ENCODE measurements around the gene ZHX3. TPM values are rescaled to one million over a fixed set of nuclear protein-coding genes. Genes with fewer than 3 reads are reported as not detected.

The ZHX3 gene, protein sequence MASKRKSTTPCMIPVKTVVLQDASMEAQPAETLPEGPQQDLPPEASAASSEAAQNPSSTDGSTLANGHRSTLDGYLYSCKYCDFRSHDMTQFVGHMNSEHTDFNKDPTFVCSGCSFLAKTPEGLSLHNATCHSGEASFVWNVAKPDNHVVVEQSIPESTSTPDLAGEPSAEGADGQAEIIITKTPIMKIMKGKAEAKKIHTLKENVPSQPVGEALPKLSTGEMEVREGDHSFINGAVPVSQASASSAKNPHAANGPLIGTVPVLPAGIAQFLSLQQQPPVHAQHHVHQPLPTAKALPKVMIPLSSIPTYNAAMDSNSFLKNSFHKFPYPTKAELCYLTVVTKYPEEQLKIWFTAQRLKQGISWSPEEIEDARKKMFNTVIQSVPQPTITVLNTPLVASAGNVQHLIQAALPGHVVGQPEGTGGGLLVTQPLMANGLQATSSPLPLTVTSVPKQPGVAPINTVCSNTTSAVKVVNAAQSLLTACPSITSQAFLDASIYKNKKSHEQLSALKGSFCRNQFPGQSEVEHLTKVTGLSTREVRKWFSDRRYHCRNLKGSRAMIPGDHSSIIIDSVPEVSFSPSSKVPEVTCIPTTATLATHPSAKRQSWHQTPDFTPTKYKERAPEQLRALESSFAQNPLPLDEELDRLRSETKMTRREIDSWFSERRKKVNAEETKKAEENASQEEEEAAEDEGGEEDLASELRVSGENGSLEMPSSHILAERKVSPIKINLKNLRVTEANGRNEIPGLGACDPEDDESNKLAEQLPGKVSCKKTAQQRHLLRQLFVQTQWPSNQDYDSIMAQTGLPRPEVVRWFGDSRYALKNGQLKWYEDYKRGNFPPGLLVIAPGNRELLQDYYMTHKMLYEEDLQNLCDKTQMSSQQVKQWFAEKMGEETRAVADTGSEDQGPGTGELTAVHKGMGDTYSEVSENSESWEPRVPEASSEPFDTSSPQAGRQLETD
- total RNA-seq = 10 to 100 TPM in 2 of 3 donors, 1 to 10 TPM in 1; 9.0 to 11.8 (median 10.3) TPM
- total RNA-seq (2013) = 5.7 TPM

DNA sequence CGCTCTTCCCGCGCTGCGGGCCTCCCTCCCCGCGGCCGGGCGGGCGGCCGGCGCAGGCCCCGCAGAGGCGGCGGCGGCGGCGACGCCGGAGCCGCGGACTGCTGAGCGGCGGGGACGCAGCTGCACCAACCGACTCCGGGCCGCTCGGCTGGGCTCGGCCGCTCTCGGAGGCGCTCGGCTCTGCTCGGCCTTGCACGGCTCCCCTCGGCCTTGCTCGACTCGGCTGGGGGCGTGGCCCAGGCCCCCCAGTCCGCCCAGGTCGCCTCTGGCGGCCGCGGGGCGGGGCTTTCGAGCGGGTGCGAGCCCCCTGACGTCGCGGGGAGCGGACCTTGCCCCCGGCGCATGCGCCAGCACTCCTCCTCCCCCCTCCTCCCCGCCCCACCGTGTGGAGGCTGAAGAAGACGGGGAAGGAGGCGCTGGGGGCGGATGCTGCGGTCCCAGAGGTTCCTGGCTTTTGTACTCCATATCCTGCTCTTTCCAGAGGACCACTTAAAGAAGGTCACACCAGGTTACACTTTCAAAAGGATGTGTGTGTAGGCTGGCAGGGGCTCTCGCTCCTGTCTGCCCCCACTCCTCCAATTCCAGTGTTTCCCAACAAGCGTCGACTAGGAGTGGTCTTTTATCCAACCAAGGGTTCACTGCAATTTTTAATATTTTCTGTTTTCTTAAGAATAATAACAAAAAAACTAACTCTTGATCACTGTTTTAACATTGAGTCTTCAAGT is at the start of gene ZHX3:
TSS of gene ZHX3 (minus strand) at position 186 of the 725 bp plus-strand sequence. CDS start 112,815 bp downstream, outside the sequence.
- ATAC-seq = peak; percentile 96 to 100 (median 96)
- H3K27me3 ChIP-seq (ENCODE audit: control insufficient read depth, insufficient read depth, low read length) = no peaks in the 10 kb centered on the region
- TF ChIP-seq, protein P1, sequence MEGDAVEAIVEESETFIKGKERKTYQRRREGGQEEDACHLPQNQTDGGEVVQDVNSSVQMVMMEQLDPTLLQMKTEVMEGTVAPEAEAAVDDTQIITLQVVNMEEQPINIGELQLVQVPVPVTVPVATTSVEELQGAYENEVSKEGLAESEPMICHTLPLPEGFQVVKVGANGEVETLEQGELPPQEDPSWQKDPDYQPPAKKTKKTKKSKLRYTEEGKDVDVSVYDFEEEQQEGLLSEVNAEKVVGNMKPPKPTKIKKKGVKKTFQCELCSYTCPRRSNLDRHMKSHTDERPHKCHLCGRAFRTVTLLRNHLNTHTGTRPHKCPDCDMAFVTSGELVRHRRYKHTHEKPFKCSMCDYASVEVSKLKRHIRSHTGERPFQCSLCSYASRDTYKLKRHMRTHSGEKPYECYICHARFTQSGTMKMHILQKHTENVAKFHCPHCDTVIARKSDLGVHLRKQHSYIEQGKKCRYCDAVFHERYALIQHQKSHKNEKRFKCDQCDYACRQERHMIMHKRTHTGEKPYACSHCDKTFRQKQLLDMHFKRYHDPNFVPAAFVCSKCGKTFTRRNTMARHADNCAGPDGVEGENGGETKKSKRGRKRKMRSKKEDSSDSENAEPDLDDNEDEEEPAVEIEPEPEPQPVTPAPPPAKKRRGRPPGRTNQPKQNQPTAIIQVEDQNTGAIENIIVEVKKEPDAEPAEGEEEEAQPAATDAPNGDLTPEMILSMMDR (IDR thresholded peaks at IDR 0.05) = no peak
- H3K9me3 ChIP-seq (ENCODE audit: control insufficient read depth, insufficient read depth, low read length) = no peaks in the 10 kb centered on the region
- WGBS (ENCODE audit: insufficient coverage) = under 1% methylated on average over 57 of the region's 64 CpGs
- Mint-ChIP-seq H3K4me3 (peak within 1 kb of the TSS; percentile 87), H3K4me1 (peaks cover 13 to 19% of the 10 kb centered on the region in 2 donors), H3K27me3 (ENCODE audit: low read depth in 2 of 2) (peaks cover 0 to 3% of the 10 kb centered on the region in 2 donors), H3K9me3 (no peaks in the 10 kb centered on the region), H3K27ac (peak within 1 kb of the TSS; percentile 70 to 85), H3K36me3 (no peaks in the 10 kb centered on the region)
- H3K36me3 ChIP-seq (ENCODE audit: control insufficient read depth, insufficient read depth, low read length) = no peaks in the 10 kb centered on the region
- peak within 1 kb of the TSS; percentile 47 for H3K4me3 ChIP-seq (ENCODE audit: low read length)
- intact Hi-C loops (cut with micrococcal nuclease) = loop anchor here (5.0 kb wide), 1 partner anchor 180 kb away; the partner anchor contains the start of gene PLCG1
- H3K4me1 ChIP-seq (ENCODE audit: control insufficient read depth, insufficient read depth, low read length) = peaks cover 11% of the 10 kb centered on the region
- H3K27ac ChIP-seq (ENCODE audit: low read length) = peak within 1 kb of the TSS; percentile 66
- peak; percentile 97 to 98 for DNase-seq

DNA sequence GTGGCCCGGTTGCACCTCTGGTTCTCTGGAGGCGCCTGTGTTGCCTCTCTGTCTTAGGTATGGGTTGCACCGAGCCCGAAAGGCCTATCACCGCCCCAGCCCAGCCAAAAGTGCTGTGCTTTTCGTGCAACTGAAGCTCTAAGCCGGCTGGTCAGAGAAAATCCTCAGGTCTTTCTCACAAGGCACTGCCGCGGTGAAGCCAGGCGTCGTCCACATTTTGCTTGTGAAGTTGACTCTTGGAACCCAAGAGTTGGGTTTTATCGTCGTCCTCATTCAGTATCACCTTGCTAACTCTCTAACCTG is 49.8 kb upstream of the ZHX3 start:
- Histone ChIP-seq H3K27ac (ENCODE audit: low read length) (no peak overlapping the region), H3K27me3 (ENCODE audit: control insufficient read depth, insufficient read depth, low read length) (peaks cover 5% of the 10 kb centered on the region), H3K9me3 (ENCODE audit: control insufficient read depth, insufficient read depth, low read length) (peaks cover 6% of the 10 kb centered on the region), H3K4me3 (ENCODE audit: low read length) (no peak overlapping the region), H3K4me1 (ENCODE audit: control insufficient read depth, insufficient read depth, low read length) (no peaks in the 10 kb centered on the region), H3K36me3 (ENCODE audit: control insufficient read depth, insufficient read depth, low read length) (no peaks in the 10 kb centered on the region)
- Mint-ChIP-seq H3K36me3 (no peaks in the 10 kb centered on the region), H3K27ac (no peak overlapping the region), H3K4me3 (peak overlapping the region; percentile 17), H3K27me3 (ENCODE audit: low read depth in 2 of 2) (peaks cover 34 to 44% of the 10 kb centered on the region in 2 donors), H3K9me3 (no peaks in the 10 kb centered on the region), H3K4me1 (peaks cover 0 to 5% of the 10 kb centered on the region in 2 donors)
- TF ChIP-seq, protein P1 (IDR thresholded peaks at IDR 0.05) = no peak
- 46% methylated on average over 13 of the region's 13 CpGs for WGBS (ENCODE audit: insufficient coverage)
- DNase-seq (no peak), ATAC-seq (no peak)
- intact Hi-C loops (cut with micrococcal nuclease) = no loop called here

DNA sequence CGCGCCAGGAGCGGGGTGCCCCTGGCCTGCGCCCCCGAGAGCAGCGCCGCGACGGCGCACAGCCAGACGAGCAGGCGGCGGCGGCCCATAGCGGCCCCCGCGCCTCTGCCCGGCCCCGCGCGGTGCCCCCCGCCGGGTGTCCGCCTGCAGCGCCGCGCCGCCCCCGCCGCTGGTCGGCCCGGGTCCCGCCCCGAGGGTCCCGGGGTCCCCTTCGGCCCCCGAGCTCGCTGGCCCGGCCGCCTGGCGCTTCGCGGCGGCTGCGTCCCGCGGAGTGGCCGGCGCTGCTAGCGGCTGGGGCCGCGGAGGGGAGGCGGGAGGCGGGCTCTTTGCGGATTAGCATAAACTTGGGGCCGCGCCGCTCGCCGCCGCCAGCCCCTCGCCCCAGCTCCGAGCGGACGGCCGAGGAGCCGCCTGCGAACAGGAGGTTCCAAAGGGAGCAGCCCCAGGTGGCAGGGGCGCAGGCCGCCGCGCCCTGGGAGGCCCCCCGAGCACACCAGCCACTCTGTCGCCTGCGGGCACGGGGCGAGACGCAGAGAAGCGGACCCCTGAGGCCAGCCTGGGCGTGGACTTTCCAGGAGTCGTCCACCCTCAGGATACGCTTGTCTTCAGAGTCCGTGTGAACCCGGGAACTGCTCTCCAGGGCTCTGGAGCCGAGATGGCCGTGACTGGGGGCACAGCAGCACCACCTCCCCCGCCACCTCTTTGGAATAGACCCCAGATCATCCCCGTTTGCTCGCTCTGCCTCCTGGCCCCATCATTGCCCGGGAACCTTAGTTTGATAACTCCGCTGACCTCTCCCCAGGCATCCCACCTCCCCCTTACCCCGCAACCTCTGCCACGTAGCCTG is 49.2 kb upstream of the ZHX3 start, which contains the start of gene EMILIN3:
TSS of gene EMILIN3 (minus strand) at position 273 of the 847 bp plus-strand sequence. CDS start at position 89, 184 bp downstream.
- peaks cover 5% of the 10 kb centered on the region for H3K27me3 ChIP-seq (ENCODE audit: control insufficient read depth, insufficient read depth, low read length)
- DNase-seq (no peak), ATAC-seq (no peak)
- peaks cover 0 to 5% of the 10 kb centered on the region in 2 donors for H3K4me1 Mint-ChIP-seq
- intact Hi-C loops (cut with micrococcal nuclease) = no loop called here
- no peak within 1 kb of the TSS for H3K4me3 ChIP-seq (ENCODE audit: low read length)
- H3K9me3 Mint-ChIP-seq = no peaks in the 10 kb centered on the region
- H3K9me3 ChIP-seq (ENCODE audit: control insufficient read depth, insufficient read depth, low read length) = peaks cover 6% of the 10 kb centered on the region
- peaks cover 34 to 44% of the 10 kb centered on the region in 2 donors for H3K27me3 Mint-ChIP-seq (ENCODE audit: low read depth in 2 of 2)
- H3K4me3 Mint-ChIP-seq = peak within 1 kb of the TSS; percentile 17
- H3K36me3 ChIP-seq (ENCODE audit: control insufficient read depth, insufficient read depth, low read length) = no peaks in the 10 kb centered on the region
- no peaks in the 10 kb centered on the region for H3K4me1 ChIP-seq (ENCODE audit: control insufficient read depth, insufficient read depth, low read length)
- no peaks in the 10 kb centered on the region for H3K36me3 Mint-ChIP-seq
- no peak within 1 kb of the TSS for H3K27ac ChIP-seq (ENCODE audit: low read length)
- H3K27ac Mint-ChIP-seq = no peak within 1 kb of the TSS
- TF ChIP-seq, protein P1 (IDR thresholded peaks at IDR 0.05) = no peak
- WGBS (ENCODE audit: insufficient coverage) = 6% methylated on average over 93 of the region's 93 CpGs
